ENCODE results near the gene PCDHB16.
"Not testable (repeated sequence)": the region's sequence is repeated elsewhere in the genome, so short reads cannot be mapped to it uniquely, and the experiment has no call there.

DNA sequence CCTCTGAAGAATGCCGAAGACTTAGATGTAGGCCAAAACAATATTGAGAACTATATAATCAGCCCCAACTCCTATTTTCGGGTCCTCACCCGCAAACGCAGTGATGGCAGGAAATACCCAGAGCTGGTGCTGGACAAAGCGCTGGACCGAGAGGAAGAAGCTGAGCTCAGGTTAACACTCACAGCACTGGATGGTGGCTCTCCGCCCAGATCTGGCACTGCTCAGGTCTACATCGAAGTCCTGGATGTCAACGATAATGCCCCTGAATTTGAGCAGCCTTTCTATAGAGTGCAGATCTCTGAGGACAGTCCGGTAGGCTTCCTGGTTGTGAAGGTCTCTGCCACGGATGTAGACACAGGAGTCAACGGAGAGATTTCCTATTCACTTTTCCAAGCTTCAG is 32.4 kb downstream of the PCDHB16 start:
- TF ChIP-seq, protein P1, sequence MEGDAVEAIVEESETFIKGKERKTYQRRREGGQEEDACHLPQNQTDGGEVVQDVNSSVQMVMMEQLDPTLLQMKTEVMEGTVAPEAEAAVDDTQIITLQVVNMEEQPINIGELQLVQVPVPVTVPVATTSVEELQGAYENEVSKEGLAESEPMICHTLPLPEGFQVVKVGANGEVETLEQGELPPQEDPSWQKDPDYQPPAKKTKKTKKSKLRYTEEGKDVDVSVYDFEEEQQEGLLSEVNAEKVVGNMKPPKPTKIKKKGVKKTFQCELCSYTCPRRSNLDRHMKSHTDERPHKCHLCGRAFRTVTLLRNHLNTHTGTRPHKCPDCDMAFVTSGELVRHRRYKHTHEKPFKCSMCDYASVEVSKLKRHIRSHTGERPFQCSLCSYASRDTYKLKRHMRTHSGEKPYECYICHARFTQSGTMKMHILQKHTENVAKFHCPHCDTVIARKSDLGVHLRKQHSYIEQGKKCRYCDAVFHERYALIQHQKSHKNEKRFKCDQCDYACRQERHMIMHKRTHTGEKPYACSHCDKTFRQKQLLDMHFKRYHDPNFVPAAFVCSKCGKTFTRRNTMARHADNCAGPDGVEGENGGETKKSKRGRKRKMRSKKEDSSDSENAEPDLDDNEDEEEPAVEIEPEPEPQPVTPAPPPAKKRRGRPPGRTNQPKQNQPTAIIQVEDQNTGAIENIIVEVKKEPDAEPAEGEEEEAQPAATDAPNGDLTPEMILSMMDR (IDR thresholded peaks at IDR 0.05; ENCODE audit: low read depth, low read length): not testable (repeated sequence)
- TF ChIP-seq EZH2phosphoT487 (IDR thresholded peaks at IDR 0.05; ENCODE audit: low read depth): not testable (repeated sequence)

All from OCI-LY3 (cell line).